Coronary artery (tissue), 2 donors: Measurements from ENCODE around the gene DUSP5.

Source experiments
- DNase-seq: peaks from one replicate; pipeline ENCODE4 v3.0.0-alpha.2; 2017; ENCODE audit warnings: low spot score
- H3K27ac ChIP-seq, 2 donors: fragments of 200-600 bp; sonication (generic); one replicate each; pipeline ENCODE4 v1.5.1; 2016 to 2019
- H3K4me3 ChIP-seq: fragments of 200-600 bp; sonication (generic); 2 replicates; pipeline ENCODE4 v1.5.1; 2016; ENCODE audit warnings: mild to moderate bottlenecking, moderate library complexity
- CTCF ChIP-seq: fragments of 200-600 bp; sonication (generic); IDR thresholded peaks from one replicate; pipeline ENCODE4 v1.5.1; 2019; ENCODE audit warnings: antibody characterized with exemption

Gene DUSP5

GRCh38 chr10:110539091-110539490 is 41.4 kb downstream of the DUSP5 start:
- Histone ChIP-seq H3K27ac (no peak overlapping the region), H3K4me3 (no peak overlapping the region)
- no peak for TF ChIP-seq CTCF
- DNase-seq: no peak

DNA sequence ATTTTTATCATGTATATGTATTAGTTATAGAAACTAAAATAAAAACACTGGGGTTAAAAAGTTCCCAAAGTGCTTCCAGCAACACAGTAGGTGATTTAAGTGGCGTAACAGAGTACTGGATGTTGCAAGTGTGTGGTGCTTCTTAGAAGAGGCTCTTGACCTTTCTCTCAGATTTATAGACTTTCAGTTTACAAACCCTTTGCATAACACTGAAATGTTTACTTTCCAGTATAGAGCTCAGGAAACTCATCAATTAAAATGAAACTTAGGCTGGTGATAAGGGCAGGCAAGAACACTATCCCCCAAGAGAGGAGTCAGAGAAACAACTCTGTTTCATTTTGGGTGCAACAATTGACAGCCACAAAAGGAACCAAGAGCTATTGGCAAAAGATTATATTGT is 42.3 kb downstream of the DUSP5 start:
- Histone ChIP-seq H3K27ac (no peak overlapping the region), H3K4me3 (no peak overlapping the region)
- no peak for DNase-seq
- no peak for TF ChIP-seq CTCF

DNA sequence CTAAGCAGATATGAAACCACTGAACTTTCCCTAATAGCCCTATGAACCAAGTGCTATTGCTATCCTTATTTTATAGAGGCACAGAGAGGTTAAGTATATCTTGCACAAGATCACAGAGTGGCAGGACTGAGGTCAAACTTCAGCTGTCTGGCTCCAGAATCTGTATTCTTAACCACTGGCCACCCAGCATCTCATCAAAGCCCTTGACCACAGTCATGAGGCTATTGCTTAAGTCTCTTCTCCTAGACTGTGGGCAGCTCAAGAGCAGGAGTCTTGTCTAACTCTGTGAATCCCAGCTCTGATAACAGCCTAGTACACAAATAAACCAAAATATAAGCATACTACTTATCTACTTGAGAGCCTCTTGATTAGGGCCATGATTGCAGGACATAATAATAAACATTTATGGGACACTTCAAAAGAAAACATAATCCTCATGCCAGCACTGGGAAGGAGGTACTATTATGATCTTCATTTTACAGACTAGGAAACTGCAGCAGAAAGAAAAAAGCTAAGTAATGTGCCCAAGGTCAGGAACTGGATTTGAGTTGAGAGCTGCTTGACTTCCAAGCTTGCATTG is 47.3 kb downstream of the DUSP5 start:
- no peak overlapping the region for H3K27ac ChIP-seq
- TF ChIP-seq CTCF: no peak

GRCh38 chr10:110546077-110546476 is 48.4 kb downstream of the DUSP5 start:
- no peak overlapping the region for H3K27ac ChIP-seq
- H3K4me3 ChIP-seq: no peak overlapping the region
- TF ChIP-seq CTCF: no peak
- no peak for DNase-seq

More for the DNA sequence above, 47.3 kb downstream of the DUSP5 start:
- no peak for DNase-seq
- no peak overlapping the region for H3K4me3 ChIP-seq

- no peak for TF ChIP-seq CTCF
- H3K27ac ChIP-seq: no peak overlapping the region
Measured at GRCh38 chr10:110546499-110547110, 48.9 kb downstream of the DUSP5 start.

GRCh38 chr10:110547139-110547761 is 49.5 kb downstream of the DUSP5 start:
- no peak for DNase-seq
- TF ChIP-seq CTCF: peak; percentile 46
- Histone ChIP-seq H3K27ac (no peak overlapping the region), H3K4me3 (no peak overlapping the region)

More at GRCh38 chr10:110546499-110547110, 48.9 kb downstream of the DUSP5 start:
- DNase-seq: no peak
- no peak overlapping the region for H3K4me3 ChIP-seq

DNA sequence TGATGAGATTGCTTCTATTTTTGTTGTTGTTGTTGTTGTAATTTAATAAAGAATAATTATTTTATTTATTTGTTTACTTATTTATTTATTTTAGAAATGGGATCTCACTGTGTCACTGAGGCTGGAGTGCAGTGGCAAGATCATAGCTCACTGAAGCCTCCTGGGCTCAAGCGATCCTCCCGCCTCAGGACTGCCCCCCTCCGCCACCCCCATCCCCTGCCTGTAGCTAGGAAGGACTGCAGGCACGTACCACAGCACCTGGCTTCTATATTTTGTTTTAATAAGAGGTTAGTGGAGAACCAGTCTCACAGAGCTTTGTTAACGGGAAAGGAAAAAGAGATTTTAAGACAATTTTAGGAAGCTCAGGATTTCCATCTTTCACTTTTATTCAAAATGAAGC is 50.3 kb downstream of the DUSP5 start:
- Histone ChIP-seq H3K27ac (no peak overlapping the region), H3K4me3 (no peak overlapping the region)
- no peak for DNase-seq
- TF ChIP-seq CTCF: no peak
